Lung (tissue), 12 donors: ENCODE results near the gene PCDHGA7. TPM values are rescaled to one million over a fixed set of nuclear protein-coding genes. Genes with fewer than 3 reads are reported as not detected.

ENCODE experiments used
- ATAC-seq: fragments of 200-7000 bp; cut with Tn5 transposase; one replicate; pipeline ENCODE4 v1.9.1; 2020; ENCODE audit warnings: moderate number of reproducible peaks; ENCODE audit not compliant: insufficient read depth, low FRiP score
- DNase-seq, 3 donors: peaks; one replicate each; pipeline ENCODE4 v3.0.0-alpha.2; 2013 to 2017
- H3K27ac ChIP-seq, 2 donors: one replicate each; pipeline ENCODE4 v1.5.1; 2013; ENCODE audit warnings: mild to moderate bottlenecking in 2 of 2, moderate library complexity in 2 of 2, control low read depth in 1 of 2, inconsistent platforms in 1 of 2, low read depth in 1 of 2, low read length in 1 of 2
- H3K27me3 ChIP-seq, 3 donors: one replicate each; pipeline ENCODE4 v1.5.1; 2013; ENCODE audit warnings: low read length in 2 of 3; ENCODE audit not compliant: control insufficient read depth in 3 of 3, insufficient read depth in 3 of 3
- H3K36me3 ChIP-seq, 4 donors: one replicate each; pipeline ENCODE4 v1.5.1; 2013; ENCODE audit warnings: low read length in 4 of 4, mild to moderate bottlenecking in 1 of 4, moderate library complexity in 1 of 4; ENCODE audit not compliant: control insufficient read depth in 4 of 4, insufficient read depth in 4 of 4
- H3K4me1 ChIP-seq, 5 donors: one replicate each; pipeline ENCODE4 v1.5.1; 2013; ENCODE audit warnings: low read length in 5 of 5, mild to moderate bottlenecking in 2 of 5, moderate library complexity in 1 of 5; ENCODE audit not compliant: control insufficient read depth in 5 of 5, insufficient read depth in 5 of 5
- H3K4me3 ChIP-seq: one replicate; pipeline ENCODE4 v1.5.1; 2013; ENCODE audit warnings: mild to moderate bottlenecking, control low read depth, moderate library complexity
- H3K9ac ChIP-seq, 2 donors: one replicate each; pipeline ENCODE4 v1.5.1; 2013; ENCODE audit warnings: low read length in 2 of 2, control low read depth in 1 of 2; ENCODE audit not compliant: insufficient read depth in 1 of 2
- H3K9me3 ChIP-seq, 4 donors: one replicate each; pipeline ENCODE4 v1.5.1; 2013; ENCODE audit warnings: low read length in 3 of 4, mild to moderate bottlenecking in 1 of 4, moderate library complexity in 1 of 4; ENCODE audit not compliant: control insufficient read depth in 4 of 4, insufficient read depth in 3 of 4
- WGBS, 2 donors: extraction: QIAGEN DNeasy Blood & Tissue Kit; methylation state at CpG; one replicate each; pipeline ENCODE4 v1.1.7; 2013; 5-methylcytosine and 5-hydroxymethylcytosine counted together
- polyA plus RNA-seq, 2 donors: library from polyadenylated mRNA; stranded (reverse); fragments of 200-250 nt; gene quantifications; one replicate each; pipeline ENCODE4 v1.2.1, GENCODE V29; 2013
- total RNA-seq, 2 donors: library from RNA; depleted of rRNA in 1 of 2; stranded (reverse); fragments of >200 nt in 1 of 2; gene quantifications; one replicate each; pipeline ENCODE4 v1.2.1, GENCODE V29; 2014 to 2021
- TF ChIP-seq, protein P1 (sequence below): IDR thresholded peaks from 2 replicates; pipeline ENCODE4 v1.5.1; 2012; ENCODE audit warnings: mild to moderate bottlenecking; ENCODE audit errors: control extremely low read depth, extremely low read depth
- donor health status: control.
- donor health status: control.
- donor health status: Bipolar disorder and iron deficiency.
- donor health status: healthy.
- donor health status: DM: yes; HTN: yes; CAD: no.

PCDHGA7 gene
- total and polyA plus RNA-seq, 4 donors = 0.23 to 6.3 (median 1.6) TPM

DNA sequence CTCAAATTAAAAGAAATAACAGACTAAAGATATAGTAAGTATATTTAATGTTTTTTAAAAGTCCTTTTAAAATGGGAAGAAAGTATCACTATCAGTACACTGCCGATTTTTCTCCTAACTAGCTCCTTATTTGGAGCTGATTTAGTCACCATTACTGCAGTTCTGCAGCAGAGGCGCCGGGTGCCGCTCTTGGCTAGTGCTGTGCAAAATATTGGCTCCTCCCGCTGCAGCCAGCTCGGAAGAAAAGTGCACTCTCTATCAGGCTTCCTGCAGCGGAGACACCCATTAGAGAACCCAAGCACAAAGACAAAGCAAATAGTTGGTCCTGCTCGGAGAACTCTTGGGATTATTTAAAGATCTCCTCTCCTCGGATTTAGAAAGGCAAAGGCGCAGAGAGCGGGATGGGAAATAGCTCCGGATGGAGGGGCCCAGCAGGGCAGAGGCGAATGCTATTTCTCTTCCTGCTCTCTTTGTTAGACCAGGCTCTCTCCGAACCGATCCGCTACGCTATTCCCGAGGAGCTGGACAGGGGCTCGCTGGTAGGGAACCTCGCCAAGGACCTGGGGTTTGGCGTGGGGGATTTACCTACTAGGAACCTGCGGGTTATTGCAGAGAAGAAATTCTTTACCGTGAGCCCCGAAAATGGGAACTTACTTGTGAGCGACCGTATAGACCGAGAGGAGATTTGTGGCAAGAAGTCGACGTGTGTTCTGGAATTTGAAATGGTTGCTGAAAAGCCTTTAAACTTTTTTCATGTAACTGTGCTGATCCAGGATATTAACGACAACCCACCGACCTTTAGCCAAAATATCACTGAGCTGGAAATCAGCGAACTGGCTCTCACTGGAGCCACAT is 12.3 kb upstream of the PCDHGA7 start, which contains the start of gene PCDHGB3:
Gene PCDHGB3 (plus strand): TSS at position 249 of the 855 bp plus-strand sequence. CDS start 153 bp downstream, at position 402.
- H3K9ac ChIP-seq = no peak within 1 kb of the TSS
- no peaks in the 10 kb centered on the region for H3K4me1 ChIP-seq
- WGBS, 2 donors = 17 to 19% methylated on average over 32 of the region's 32 CpGs
- DNase-seq = peak in 2 of 3 donors; percentile 29 to 30
- TF ChIP-seq, protein P1, sequence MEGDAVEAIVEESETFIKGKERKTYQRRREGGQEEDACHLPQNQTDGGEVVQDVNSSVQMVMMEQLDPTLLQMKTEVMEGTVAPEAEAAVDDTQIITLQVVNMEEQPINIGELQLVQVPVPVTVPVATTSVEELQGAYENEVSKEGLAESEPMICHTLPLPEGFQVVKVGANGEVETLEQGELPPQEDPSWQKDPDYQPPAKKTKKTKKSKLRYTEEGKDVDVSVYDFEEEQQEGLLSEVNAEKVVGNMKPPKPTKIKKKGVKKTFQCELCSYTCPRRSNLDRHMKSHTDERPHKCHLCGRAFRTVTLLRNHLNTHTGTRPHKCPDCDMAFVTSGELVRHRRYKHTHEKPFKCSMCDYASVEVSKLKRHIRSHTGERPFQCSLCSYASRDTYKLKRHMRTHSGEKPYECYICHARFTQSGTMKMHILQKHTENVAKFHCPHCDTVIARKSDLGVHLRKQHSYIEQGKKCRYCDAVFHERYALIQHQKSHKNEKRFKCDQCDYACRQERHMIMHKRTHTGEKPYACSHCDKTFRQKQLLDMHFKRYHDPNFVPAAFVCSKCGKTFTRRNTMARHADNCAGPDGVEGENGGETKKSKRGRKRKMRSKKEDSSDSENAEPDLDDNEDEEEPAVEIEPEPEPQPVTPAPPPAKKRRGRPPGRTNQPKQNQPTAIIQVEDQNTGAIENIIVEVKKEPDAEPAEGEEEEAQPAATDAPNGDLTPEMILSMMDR = no peak
- no peak for ATAC-seq
- no peak within 1 kb of the TSS for H3K27ac ChIP-seq
- no peak within 1 kb of the TSS for H3K4me3 ChIP-seq
- peaks cover 0 to 56% (median 26%) of the 10 kb centered on the region in 4 donors for H3K9me3 ChIP-seq
- H3K27me3 ChIP-seq = peaks cover 0 to 3% (median 3%) of the 10 kb centered on the region in 3 donors
- peaks cover 0 to 7% (median 0%) of the 10 kb centered on the region in 4 donors for H3K36me3 ChIP-seq

DNA sequence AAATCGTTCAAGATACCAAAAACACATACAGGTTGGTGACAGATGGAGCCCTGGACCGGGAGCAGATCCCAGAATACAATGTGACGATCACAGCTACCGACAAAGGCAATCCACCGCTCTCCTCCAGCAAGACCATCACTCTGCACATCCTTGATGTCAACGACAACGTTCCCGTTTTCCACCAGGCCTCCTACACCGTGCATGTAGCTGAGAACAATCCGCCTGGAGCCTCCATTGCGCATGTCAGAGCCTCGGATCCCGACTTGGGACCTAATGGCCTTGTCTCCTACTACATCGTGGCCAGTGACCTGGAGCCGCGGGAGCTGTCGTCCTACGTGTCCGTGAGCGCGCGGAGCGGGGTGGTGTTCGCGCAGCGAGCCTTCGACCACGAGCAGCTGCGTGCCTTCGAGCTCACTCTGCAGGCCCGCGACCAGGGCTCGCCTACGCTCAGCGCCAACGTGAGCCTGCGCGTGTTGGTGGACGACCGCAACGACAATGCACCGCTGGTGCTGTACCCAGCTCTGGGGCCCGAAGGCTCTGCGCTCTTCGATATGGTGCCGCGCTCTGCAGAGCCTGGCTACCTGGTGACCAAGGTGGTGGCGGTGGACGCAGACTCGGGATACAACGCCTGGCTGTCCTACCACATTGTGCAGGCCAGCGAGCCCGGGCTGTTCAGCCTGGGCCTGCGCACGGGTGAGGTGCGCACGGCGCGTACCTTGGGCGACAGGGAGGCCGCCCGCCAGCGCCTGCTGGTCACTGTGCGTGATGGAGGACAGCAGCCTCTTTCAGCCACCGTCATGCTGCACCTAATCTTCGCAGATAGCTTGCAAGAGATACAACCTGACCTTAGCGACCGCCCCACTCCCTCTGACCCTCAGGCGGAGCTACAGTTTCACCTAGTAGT is 10.7 kb upstream of the PCDHGA7 start:
- H3K4me1 ChIP-seq = no peaks in the 10 kb centered on the region
- no peak overlapping the region for H3K27ac ChIP-seq
- ATAC-seq (no peak), DNase-seq (no peak)
- H3K9ac ChIP-seq = no peak overlapping the region
- 33% methylated on average over 69 of the region's 69 CpGs for WGBS, 2 donors
- peaks cover 0 to 55% (median 25%) of the 10 kb centered on the region in 4 donors for H3K9me3 ChIP-seq
- peaks cover 0 to 9% (median 0%) of the 10 kb centered on the region in 4 donors for H3K36me3 ChIP-seq
- TF ChIP-seq, protein P1 = no peak
- H3K27me3 ChIP-seq = peaks cover 0 to 3% (median 0%) of the 10 kb centered on the region in 3 donors
- no peak overlapping the region for H3K4me3 ChIP-seq

DNA sequence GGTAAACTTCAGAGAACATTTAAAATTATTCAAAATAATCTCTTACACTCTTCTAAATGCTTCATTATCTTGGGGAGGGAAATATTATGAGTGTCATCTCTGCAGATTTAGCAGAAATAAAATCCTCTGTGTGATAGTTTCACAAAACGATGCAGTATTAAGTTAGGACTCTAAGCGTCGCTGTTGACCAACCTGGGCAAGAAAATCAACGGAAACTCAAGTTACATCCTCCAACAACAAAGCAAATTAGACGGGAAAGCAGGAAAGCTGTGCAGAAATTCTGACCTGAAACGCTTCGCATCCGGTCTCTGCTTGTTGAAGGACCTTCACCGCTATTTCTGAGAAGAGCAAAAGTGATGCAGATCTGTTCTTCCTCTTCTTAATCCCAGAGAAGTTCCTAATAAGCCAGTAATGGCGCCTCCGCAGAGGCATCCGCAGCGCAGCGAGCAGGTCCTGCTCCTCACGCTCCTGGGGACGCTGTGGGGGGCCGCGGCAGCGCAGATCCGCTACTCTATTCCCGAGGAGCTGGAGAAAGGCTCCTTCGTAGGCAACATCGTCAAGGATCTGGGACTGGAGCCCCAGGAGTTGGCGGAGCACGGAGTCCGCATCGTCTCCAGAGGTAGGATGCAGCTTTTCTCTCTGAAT is 8.7 kb upstream of the PCDHGA7 start, which contains the start of gene PCDHGA6:
Gene PCDHGA6 (plus strand): TSS at position 219 of the 645 bp plus-strand sequence. CDS start 193 bp downstream, at position 412.
- no peaks in the 10 kb centered on the region for H3K4me1 ChIP-seq
- H3K9ac ChIP-seq = no peak within 1 kb of the TSS

More for the DNA sequence above, 8.7 kb upstream of the PCDHGA7 start, which contains the start of gene PCDHGA6:
- DNase-seq (peak in 2 of 3 donors; percentile 33 to 38), ATAC-seq (no peak)
- Histone ChIP-seq H3K27me3 (peaks cover 0 to 3% (median 0%) of the 10 kb centered on the region in 3 donors), H3K36me3 (peaks cover 0 to 9% (median 0%) of the 10 kb centered on the region in 4 donors), H3K27ac (no peak within 1 kb of the TSS), H3K4me3 (peak within 1 kb of the TSS; percentile 5), H3K9me3 (peaks cover 3 to 62% (median 31%) of the 10 kb centered on the region in 4 donors)
- TF ChIP-seq, protein P1 = no peak
- WGBS, 2 donors = 17 to 19% methylated on average over 27 of the region's 27 CpGs
